IPS DF 4.7 (cell line): ENCODE results near the gene AP5B1.

Experiments
- DNase-seq: peaks from one replicate; pipeline ENCODE4 v3.0.0-alpha.2; 2013; ENCODE audit warnings: low spot score; ENCODE audit errors: extremely low read depth

Gene AP5B1

DNA sequence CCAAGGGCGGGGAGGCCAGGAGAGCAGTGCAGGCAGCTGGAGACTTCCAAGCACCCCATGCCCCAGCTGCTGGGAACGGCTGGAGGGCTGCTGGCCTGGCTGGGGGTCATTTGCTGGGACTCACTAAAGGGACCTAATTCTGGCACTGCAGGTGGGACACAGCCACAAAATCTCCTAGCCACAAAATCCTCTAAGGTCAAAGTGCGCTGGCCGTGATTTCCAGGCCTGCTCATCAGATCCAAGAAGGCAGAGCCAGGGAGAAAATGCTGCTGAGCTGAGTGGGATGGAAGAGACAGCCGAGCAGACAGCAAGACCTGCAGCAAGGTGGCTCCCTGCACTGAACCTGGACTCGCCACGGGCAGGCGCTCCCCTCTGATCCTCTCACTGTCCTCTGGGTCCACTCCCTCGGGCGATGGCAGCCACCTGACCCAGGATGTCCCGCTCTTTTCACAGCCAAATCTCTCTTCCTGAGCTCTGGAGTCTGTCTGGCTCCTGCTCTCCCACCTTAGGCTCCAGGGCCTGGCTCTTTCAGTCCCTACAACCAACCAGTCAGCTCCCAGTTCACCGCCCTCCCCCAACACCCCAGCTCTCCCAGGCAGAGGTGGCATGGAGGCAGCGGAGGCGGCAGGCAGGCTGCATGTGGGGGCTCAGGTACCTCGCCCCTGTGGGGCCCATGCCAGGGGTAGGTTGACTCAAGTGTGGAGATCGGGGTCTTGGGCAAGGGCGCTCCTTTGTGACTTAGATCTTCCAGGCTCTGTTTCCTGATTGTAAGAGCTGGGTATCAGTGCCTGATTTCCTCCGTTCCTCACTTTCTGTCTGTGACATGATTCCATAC is 20.6 kb upstream of the AP5B1 start:
- no peak for DNase-seq

DNA sequence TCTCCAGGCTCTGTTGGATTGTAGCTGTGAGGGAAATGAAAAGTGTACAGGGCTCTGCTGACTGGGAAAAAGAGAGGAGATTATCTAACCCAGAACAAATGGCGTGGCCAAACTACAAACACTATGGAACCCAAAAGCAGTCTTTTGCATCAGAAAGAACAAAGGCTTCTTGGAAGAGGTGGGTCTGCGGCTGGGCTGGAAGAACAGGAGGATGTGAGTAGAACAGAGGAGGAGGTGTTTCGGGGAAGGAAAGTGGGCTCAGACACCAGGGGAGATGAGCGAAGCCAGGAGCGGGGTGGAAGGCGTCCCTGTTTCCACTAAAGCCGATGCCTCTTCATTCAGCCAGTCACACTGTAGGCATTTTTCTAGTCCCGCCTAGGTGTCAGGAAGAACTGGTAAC is 18.1 kb upstream of the AP5B1 start:
- no peak for DNase-seq

GRCh38 chr11:65797711-65798110 is 16.9 kb upstream of the AP5B1 start:
- DNase-seq = no peak

DNA sequence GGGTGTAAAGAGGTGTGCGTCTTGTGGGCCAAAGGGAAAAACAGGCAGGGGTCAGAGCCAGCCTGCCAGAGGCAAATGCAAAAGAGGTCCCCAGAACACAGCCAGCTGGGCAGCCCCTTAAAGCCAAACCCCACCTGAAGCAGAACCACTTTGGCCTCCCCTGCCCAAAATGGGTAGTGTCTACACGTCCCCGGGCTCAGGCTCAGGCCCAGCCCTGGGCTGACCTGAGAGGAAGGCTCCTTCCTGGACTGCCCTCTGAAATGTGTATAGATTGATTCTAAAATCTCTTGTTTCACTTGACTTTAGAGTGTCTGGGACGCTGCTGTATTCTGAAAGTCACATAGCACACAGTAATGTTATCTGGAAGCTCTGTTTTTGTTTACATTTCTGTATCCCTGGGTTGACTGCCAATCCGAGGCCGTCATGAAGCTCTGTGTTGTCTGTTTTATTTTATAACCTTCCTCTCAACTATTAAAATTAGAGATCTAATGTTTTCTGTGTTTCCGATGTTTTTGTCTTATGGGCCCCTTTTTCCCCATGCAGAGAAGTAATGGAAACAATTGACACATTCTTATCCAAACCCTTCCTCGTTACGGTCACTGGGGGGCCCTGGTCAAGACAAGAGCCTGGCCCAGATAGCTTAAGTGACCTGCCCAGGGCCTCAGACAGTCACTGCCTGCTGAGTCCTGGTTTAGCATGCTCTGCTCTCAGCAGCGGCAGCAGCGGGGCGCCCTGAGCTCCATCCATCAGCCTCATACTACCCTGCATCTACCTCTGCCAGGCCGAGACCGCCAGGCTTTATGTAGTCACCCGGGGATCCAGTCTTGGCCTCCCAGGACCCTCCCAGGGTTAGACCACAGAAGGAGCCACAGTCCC is 16.2 kb upstream of the AP5B1 start:
- no peak for DNase-seq

GRCh38 chr11:65794570-65795510 is 14.1 kb upstream of the AP5B1 start:
- no peak for DNase-seq

GRCh38 chr11:65793625-65794400 is 13.0 kb upstream of the AP5B1 start:
- no peak for DNase-seq

GRCh38 chr11:65793144-65793581 is 12.4 kb upstream of the AP5B1 start:
- no peak for DNase-seq

- DNase-seq = no peak
These were observed 11.7 kb upstream of the AP5B1 start for GRCh38 chr11:65792456-65792855.

GRCh38 chr11:65791719-65792213 is 11.0 kb upstream of the AP5B1 start:
- no peak for DNase-seq

- no peak for DNase-seq
These were observed 10.3 kb upstream of the AP5B1 start for GRCh38 chr11:65790902-65791650.

DNA sequence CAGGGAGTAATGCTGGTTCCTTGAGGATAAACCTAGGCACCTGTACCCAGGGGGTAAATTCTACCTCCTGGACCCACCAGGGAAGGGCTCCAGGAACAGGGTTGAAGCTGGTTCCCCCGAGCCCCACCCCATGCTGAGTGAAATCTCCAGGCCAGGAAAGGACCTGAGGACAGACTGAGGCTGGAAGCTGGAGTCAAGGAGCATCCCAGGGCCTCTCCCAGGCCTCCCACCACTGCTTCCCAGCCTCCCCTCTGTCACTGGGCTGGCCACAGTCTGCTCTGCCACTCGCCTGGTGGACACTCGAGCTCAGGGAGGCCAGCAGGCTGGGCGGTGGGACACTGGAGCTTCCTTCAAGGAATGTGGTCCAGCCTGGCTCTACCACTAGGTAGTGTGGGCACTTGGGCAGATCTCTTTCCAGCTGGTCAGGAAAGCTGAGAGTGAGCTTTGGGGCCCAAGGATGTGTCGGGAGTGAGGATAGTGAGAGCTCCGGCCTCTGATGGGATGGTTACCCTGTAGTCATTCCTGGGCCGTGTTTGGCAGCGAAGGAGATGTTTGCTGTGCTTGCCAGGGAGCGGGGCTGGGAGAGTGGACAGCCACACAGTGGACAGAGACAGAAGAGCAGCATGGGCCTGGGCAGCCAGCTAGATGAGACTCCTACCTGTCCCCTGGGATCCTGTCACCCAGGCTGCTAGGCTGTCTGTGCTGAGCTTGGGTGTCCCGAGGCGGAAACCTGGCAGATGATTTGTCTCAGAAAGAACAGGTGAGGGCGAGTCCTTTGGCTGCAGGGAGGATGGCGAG is 9.5 kb upstream of the AP5B1 start:
- no peak for DNase-seq

GRCh38 chr11:65789230-65790103 is 8.7 kb upstream of the AP5B1 start:
- no peak for DNase-seq

GRCh38 chr11:65788821-65789220 is 8.0 kb upstream of the AP5B1 start:
- DNase-seq = no peak

GRCh38 chr11:65787649-65788622 is 7.2 kb upstream of the AP5B1 start:
- DNase-seq = no peak

DNA sequence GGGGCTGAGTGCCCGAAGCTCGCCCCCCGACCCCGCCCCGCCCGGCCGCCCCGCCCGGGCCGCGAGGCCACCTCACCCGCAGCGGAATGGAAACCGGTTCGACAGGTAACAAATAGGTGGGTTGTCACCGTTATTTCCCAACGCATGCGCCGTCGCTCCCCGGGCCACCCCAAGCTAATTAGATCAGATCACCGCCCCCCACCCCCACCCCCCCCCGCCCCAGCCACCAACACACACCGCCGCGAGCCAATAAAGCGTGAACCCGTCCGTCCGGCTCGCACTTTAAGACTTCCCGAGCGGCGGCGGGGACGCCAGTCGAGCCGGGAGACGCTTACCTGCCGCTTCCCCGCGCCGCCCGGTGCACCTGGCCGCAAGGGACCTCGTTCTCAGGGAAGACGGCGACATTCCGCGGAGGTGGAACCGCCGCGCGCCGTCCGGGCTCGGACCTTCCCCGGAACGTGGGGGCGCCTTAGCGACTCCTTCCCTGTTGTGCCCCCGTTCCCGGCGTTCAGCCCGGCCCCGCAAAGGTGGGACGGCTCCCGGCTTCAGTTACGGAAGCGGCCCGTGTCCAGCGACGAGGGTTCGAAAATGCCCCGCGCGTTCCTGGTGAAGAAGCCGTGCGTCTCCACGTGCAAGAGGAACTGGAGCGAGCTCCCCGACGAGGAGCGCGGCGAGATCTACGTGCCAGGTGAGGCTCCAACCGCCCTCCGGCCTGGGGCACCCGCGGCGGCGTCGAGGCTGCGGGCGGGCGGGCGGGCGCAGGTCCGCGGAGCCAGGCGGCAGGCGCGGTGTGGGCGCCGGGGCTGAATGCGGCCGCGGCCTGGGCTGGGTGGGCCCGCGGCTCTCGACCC is 6.2 kb upstream of the AP5B1 start, which contains the start of gene OVOL1:
TSS of gene OVOL1 (plus strand) at position 278 of the 851 bp plus-strand sequence. CDS start at position 589, 311 bp downstream.
- no peak for DNase-seq
